GM19438 (cell line): ENCODE results near the gene COX5A.
"Not testable (repeated sequence)": the region's sequence is repeated elsewhere in the genome, so short reads cannot be mapped to it uniquely, and the experiment has no call there.

ENCODE experiments used
- ATAC-seq: cut with Tn5 transposase; IDR thresholded peaks from one replicate; pipeline ENCODE4 v1.9.1; 2021; ENCODE audit warnings: low read depth; ENCODE audit not compliant: unreplicated experiment

The COX5A gene

GRCh38 chr15:74902295-74903075 is 35.4 kb downstream of the COX5A start:
- no peak for ATAC-seq

- no peak for ATAC-seq
Measured at GRCh38 chr15:74901612-74902063, 36.2 kb downstream of the COX5A start.

GRCh38 chr15:74897300-74897701 is 40.6 kb downstream of the COX5A start:
- ATAC-seq: no peak

DNA sequence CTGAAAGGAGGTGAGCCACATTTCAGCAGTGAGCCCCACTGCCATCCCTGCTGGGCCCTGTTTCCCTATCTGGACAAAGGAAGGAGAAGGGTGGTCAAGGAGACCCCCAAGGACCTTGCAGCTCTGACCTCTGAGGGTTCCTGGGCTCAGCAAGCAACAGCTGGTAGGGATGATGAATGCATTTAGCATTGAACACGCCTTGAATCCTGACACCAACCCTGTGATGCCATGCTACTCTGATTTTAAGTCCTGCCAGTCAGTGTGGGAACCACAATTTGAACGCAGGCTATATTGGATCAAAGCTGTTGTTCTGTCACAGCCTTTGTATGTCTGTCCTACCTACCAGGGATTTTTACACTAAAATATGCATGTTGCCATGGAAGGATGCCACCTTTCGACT is 41.6 kb downstream of the COX5A start:
- no peak for ATAC-seq

- ATAC-seq: no peak
Measured at GRCh38 chr15:74895830-74896229, 42.0 kb downstream of the COX5A start.

DNA sequence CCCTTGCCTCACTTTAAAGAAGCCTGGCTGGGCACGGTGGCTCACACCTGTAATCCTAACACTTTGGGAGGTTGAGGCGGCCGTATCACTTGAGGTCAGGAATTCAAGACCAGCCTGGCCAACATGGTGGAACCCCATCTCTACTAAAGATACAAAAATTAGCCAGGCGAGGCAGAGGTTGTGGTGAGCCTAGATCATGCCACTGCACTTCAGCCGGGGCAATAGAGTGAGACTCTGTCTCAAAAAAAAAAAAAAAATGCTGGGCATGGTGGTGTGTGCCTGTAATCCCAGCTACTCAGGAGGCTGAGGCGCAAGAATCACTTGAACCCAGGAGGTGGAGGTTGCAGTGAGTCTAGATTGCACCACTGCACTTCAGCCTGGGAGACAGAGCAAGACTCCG is 43.5 kb downstream of the COX5A start:
- not testable (repeated sequence) for ATAC-seq

GRCh38 chr15:74893627-74894026 is 44.2 kb downstream of the COX5A start:
- no peak for ATAC-seq

DNA sequence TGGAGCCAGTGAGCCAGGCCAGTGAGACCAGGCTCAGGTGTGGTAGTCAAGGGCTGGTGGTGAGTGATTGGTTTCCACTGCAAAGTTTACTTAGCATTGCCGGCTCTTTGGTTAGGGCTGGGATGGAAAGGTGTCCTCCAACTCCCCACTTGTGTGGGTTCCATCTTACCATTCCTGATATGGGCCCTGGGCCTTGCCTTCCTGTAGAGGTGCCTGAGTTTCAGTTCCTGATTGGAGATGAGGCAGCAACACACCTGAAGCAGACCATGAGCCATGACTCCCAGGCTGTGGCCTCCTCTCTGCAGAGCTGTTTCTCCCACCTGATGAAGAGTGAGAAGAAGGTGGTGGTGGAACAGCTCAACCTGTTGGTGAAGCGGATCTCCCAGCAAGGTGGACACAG is 44.9 kb downstream of the COX5A start:
- no peak for ATAC-seq

GRCh38 chr15:74892313-74892712 is 45.6 kb downstream of the COX5A start:
- ATAC-seq: no peak

GRCh38 chr15:74891469-74891868 is 46.4 kb downstream of the COX5A start:
- ATAC-seq: no peak

- ATAC-seq: no peak
Measured at GRCh38 chr15:74890665-74890960, 47.3 kb downstream of the COX5A start.

GRCh38 chr15:74889883-74890664 is 47.8 kb downstream of the COX5A start, which contains the start of gene MPI:
Gene MPI (plus strand): TSS chr15:74890042. CDS start chr15:74890074, 32 bp downstream.
- ATAC-seq: peak; percentile 82

DNA sequence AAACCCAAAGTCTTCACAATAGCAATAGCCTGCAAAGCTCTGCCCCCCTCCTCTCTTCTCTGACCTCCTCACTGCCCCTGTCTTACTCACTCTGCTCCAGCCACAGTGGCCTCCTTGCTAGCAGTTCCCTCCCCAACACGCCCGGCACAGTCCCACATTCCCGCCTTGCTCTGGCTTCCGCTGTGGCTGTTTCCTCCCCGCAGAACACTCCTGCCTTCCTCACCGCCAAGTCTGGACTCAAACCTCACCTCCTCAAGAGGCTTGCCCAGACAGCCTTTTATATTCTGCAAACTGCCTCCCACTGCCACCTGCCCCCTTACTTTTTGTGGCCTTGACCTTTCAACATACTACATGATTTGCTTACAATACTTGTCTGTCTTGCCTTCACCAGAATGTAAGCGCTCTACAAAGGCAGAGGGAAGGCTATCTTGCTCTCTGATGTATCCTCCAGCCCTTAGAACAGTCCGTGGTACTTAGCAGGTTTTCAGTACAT is 48.4 kb downstream of the COX5A start:
- ATAC-seq: peak; percentile 25

DNA sequence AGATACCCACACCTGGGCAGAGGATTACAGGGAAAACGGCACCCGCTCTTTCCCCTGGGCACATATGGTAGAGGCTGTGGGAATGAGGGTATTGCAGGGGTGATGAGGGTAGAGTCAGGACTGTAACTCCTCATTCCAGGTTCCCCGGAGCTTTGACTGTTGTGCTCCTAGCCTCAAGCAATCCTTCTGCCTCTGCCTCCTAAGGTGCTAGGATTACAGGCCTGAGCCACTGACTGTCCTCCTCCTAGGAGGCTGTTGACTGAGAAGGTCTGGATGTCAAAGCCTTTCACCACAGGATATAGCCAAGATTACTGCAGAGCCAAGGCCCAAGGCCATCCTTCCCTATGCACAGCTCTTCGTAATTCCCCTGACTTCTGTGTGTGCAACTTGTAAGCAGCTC is 49.2 kb downstream of the COX5A start:
- ATAC-seq: no peak

DNA sequence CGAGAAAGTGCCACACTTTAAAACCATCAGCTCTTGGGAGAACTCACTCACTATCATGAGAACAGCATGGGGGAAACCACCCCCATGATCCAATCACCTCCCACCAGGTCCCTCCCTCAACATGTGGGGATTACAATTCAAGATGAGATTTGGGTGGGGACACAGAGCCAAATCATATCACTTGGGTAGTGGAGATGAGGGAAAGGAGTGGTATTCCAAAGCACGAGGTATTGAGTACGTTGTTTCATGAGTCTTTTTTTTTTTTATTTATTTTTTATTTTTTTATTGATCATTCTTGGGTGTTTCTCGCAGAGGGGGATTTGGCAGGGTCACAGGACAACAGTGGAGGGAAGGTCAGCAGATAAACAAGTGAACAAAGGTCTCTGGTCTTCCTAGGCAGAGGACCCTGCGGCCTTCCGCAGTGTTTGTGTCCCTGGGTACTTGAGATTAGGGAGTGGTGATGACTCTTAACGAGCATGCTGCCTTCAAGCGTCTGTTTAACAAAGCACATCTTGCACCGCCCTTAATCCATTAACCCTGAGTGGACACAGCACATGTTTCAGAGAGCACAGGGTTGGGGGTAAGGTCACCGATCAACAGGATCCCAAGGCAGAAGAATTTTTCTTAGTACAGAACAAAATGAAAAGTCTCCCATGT is 50.2 kb downstream of the COX5A start:
- not testable (repeated sequence) for ATAC-seq

GRCh38 chr15:74885461-74885860 is 52.4 kb downstream of the COX5A start:
- ATAC-seq: no peak

- no peak for ATAC-seq
Measured at GRCh38 chr15:74884428-74885223, 53.2 kb downstream of the COX5A start.

DNA sequence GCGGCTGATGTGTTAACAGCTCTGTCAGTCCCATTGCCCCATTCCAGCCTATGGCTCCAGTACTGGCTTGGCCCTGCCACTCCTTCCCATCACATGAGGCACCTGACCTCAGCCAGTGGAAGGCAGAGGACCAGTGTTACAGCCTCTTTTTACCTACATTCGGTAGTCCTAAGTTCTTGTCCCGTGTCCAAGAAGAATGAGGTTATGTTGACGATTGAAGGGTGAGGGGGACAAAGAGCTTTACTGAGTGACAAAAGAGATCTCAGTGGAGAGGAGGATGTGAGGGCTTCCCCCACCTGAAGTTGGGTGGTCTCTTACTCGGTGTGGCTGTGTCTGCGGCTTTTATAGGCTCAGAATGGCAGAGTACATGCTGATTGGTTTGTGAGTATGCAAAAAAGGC is 55.3 kb downstream of the COX5A start:
- ATAC-seq: no peak

DNA sequence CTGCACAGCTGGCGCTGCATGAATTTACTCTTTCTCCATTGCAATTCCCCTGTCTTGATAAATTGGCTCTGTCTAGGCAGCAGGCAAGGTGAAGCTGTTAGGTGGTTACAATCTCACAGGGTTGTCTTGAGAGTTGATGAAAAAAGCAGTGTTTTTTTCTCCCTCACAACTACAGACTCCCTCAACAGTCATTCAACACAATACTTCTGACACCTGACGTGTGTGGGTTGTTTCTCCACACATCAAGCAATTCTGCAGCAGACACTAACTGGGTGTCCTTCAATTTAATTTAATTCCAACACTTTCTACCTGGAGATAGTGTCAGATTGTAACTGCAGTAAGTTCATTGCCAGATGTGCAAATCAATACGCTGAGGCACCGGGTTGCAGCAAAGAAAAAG is 59.6 kb downstream of the COX5A start:
- no peak for ATAC-seq

- no peak for ATAC-seq
Measured at GRCh38 chr15:74873756-74874424, 64.0 kb downstream of the COX5A start.
